Endodermal cell (in vitro differentiated cells): ENCODE measurements around the gene PHTF1. TPM values are rescaled to one million over a fixed set of nuclear protein-coding genes. Genes with fewer than 3 reads are reported as not detected.

Experiments used
- DNase-seq: peaks from one replicate; pipeline ENCODE4 v3.0.0-alpha.2; 2017
- H3K27ac ChIP-seq: 2 replicates; pipeline ENCODE4 v1.5.1; 2013; ENCODE audit warnings: mild to moderate bottlenecking, low read depth, low read length, moderate library complexity
- H3K27me3 ChIP-seq: 2 replicates; pipeline ENCODE4 v1.6.1; 2013; ENCODE audit warnings: mild to moderate bottlenecking, low read length, moderate library complexity; ENCODE audit not compliant: insufficient read depth, control insufficient read depth, poor library complexity, severe bottlenecking
- H3K36me3 ChIP-seq: 2 replicates; pipeline ENCODE4 v1.7.0; 2013; ENCODE audit warnings: mild to moderate bottlenecking, low read length, moderate library complexity; ENCODE audit not compliant: control insufficient read depth, insufficient read depth
- H3K4me1 ChIP-seq: one replicate; pipeline ENCODE4 v1.7.0; 2013; ENCODE audit warnings: low read length; ENCODE audit not compliant: control insufficient read depth, insufficient read depth
- H3K4me3 ChIP-seq: 2 replicates; pipeline ENCODE4 v1.5.1; 2013; ENCODE audit warnings: mild to moderate bottlenecking, low read length, moderate library complexity
- H3K9ac ChIP-seq: 2 replicates; pipeline ENCODE4 v1.6.1; 2013; ENCODE audit warnings: mild to moderate bottlenecking, low read length, moderate library complexity; ENCODE audit not compliant: poor library complexity, severe bottlenecking; ENCODE audit errors: extremely low read depth
- H3K9me3 ChIP-seq: 2 replicates; pipeline ENCODE4 v1.6.1; 2013; ENCODE audit warnings: mild to moderate bottlenecking, low read length, moderate library complexity; ENCODE audit not compliant: control insufficient read depth
- H3K27ac Mint-ChIP-seq: 2 replicates; pipeline ENCODE4 v1.8.0; 2020; ENCODE audit warnings: mixed read lengths
- H3K27me3 Mint-ChIP-seq: 2 replicates; pipeline ENCODE4 v1.8.0; 2021; ENCODE audit warnings: mild to moderate bottlenecking, mixed read lengths; ENCODE audit not compliant: insufficient read depth
- H3K36me3 Mint-ChIP-seq: 2 replicates; pipeline ENCODE4 v1.8.0; 2020; ENCODE audit warnings: low read depth, mixed read lengths
- H3K4me1 Mint-ChIP-seq: 2 replicates; pipeline ENCODE4 v1.8.0; 2020; ENCODE audit warnings: mixed read lengths
- H3K4me3 Mint-ChIP-seq: 2 replicates; pipeline ENCODE4 v1.8.0; 2020; ENCODE audit warnings: mild to moderate bottlenecking, moderate library complexity, mixed read lengths
- H3K9me3 Mint-ChIP-seq: 2 replicates; pipeline ENCODE4 v1.8.0; 2020; ENCODE audit warnings: mild to moderate bottlenecking, mixed read lengths
- WGBS, 2 experiments: methylation state at CpG; one replicate each; pipeline versions ENCODE4 v1.1.5 to v1.1.7; 2013; ENCODE audit warnings: missing lambda C conversion rate in 2 of 2, mixed read lengths in 1 of 2; ENCODE audit not compliant: insufficient coverage in 1 of 2, insufficient read length in 1 of 2; 5-methylcytosine and 5-hydroxymethylcytosine counted together
- total RNA-seq, 2 donors: library from RNA; stranded (reverse); fragmentation: NEBNext Ultra II Directional in 1 of 2; extraction: Animal tissue kit (Norgen Biotek cat#: 25700) in 1 of 2; gene quantifications; 2 replicates in 1 of 2; 3 replicates in 1 of 2; pipeline ENCODE4 v1.2.1, GENCODE V29; 2021
- TF ChIP-seq, protein P1 (sequence below): fragments of 200-600 bp; sonication (generic); conservative IDR thresholded peaks from 2 replicates; pipeline ENCODE4 v1.5.0; 2021; ENCODE audit warnings: antibody characterized with exemption, mild to moderate bottlenecking

PHTF1 gene
- total RNA-seq, 2 donors from 2014 or later = 43.8 to 56.5 TPM

DNA sequence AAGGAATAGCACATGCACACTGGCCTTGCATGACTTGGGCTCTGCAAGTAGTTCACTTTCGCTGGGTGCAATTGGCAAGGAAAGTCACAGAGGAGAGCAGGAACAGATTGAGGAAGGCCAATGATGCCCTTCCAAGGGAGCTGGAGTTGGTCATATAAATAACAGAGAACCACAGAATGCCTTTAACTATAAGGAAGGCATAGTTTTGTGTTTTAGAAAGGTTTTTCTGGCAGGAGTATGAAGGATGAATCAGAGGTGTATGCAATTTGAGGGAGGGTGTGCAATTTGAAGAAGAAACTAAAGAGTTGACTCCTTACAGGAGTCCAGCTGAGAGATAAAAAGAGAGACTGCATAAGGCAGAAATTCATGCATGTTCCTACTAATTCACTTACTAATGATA is 112.1 kb downstream of the PHTF1 start:
- no peaks in the 10 kb centered on the region for H3K4me1 Mint-ChIP-seq
- TF ChIP-seq, protein P1, sequence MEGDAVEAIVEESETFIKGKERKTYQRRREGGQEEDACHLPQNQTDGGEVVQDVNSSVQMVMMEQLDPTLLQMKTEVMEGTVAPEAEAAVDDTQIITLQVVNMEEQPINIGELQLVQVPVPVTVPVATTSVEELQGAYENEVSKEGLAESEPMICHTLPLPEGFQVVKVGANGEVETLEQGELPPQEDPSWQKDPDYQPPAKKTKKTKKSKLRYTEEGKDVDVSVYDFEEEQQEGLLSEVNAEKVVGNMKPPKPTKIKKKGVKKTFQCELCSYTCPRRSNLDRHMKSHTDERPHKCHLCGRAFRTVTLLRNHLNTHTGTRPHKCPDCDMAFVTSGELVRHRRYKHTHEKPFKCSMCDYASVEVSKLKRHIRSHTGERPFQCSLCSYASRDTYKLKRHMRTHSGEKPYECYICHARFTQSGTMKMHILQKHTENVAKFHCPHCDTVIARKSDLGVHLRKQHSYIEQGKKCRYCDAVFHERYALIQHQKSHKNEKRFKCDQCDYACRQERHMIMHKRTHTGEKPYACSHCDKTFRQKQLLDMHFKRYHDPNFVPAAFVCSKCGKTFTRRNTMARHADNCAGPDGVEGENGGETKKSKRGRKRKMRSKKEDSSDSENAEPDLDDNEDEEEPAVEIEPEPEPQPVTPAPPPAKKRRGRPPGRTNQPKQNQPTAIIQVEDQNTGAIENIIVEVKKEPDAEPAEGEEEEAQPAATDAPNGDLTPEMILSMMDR = no peak
- Histone ChIP-seq H3K4me1 (no peaks in the 10 kb centered on the region), H3K36me3 (peaks cover 74% of the 10 kb centered on the region), H3K4me3 (no peak overlapping the region), H3K9me3 (no peaks in the 10 kb centered on the region), H3K27me3 (no peaks in the 10 kb centered on the region), H3K27ac (no peak overlapping the region), H3K9ac (no peak overlapping the region)
- peaks cover 31% of the 10 kb centered on the region for H3K36me3 Mint-ChIP-seq
- no peaks in the 10 kb centered on the region for H3K27me3 Mint-ChIP-seq
- H3K9me3 Mint-ChIP-seq = no peaks in the 10 kb centered on the region
- no peak for DNase-seq
- H3K4me3 Mint-ChIP-seq = no peak overlapping the region
- no peak overlapping the region for H3K27ac Mint-ChIP-seq
- WGBS, 2 experiments = 90 to 100% methylated on average over 1 of the region's 1 CpG

Other genes starting within 250 kb of the PHTF1 start
- gene RSBN1, start 53.0 kb upstream of the PHTF1 start, total RNA-seq = 10 to 100 TPM; 13.7 to 17.5 TPM
- gene PTPN22, start 112.2 kb upstream of the PHTF1 start, total RNA-seq = not detected
- under 1 TPM in 1 of 2 donors, not detected in 1; 0.73 TPM for gene BCL2L15, start 128.1 kb upstream of the PHTF1 start, total RNA-seq
- gene AP4B1, start 145.3 kb upstream of the PHTF1 start, total RNA-seq = 10 to 100 TPM in 1 of 2 donors, 1 to 10 TPM in 1; 9.6 to 14.7 TPM
- 10 to 100 TPM in 1 of 2 donors, 1 to 10 TPM in 1; 7.4 to 11.0 TPM for gene DCLRE1B, start 145.8 kb upstream of the PHTF1 start, total RNA-seq
- 10 to 100 TPM; 71.4 to 79.2 TPM for gene HIPK1, start 169.8 kb upstream of the PHTF1 start, total RNA-seq
- 10 to 100 TPM in 1 of 2 donors, 1 to 10 TPM in 1; 4.3 to 14.8 TPM for gene OLFML3, start 220.0 kb upstream of the PHTF1 start, total RNA-seq